Nephron (organoid): ENCODE data around the gene ACTN3.

Experiments
- H3K27ac Mint-ChIP-seq, 3 experiments: 2 replicates each; pipeline ENCODE4 v1.8.0; 2020; ENCODE audit warnings: mixed read lengths in 3 of 3, mild to moderate bottlenecking in 2 of 3, moderate library complexity in 1 of 3
- H3K27me3 Mint-ChIP-seq: 2 replicates; pipeline ENCODE4 v1.8.0; 2021; ENCODE audit warnings: low read depth, mild to moderate bottlenecking, moderate library complexity, mixed read lengths
- H3K36me3 Mint-ChIP-seq: 2 replicates; pipeline ENCODE4 v1.8.0; 2020; ENCODE audit warnings: low read depth, mixed read lengths
- H3K4me1 Mint-ChIP-seq: 2 replicates; pipeline ENCODE4 v1.8.0; 2020; ENCODE audit warnings: mixed read lengths
- H3K4me3 Mint-ChIP-seq, 3 experiments: 2 replicates each; pipeline ENCODE4 v1.8.0; 2020; ENCODE audit warnings: mild to moderate bottlenecking in 3 of 3, mixed read lengths in 3 of 3, moderate library complexity in 2 of 3
- H3K9me3 Mint-ChIP-seq: 2 replicates; pipeline ENCODE4 v1.8.0; 2020; ENCODE audit warnings: mixed read lengths
- TF ChIP-seq, protein P1 (sequence below), 3 experiments: fragments of 200-600 bp; sonication (generic); IDR thresholded peaks; one replicate each; pipeline ENCODE4 v1.5.0; 2021; ENCODE audit warnings: antibody characterized with exemption in 3 of 3; ENCODE audit not compliant: unreplicated experiment in 3 of 3

The ACTN3 gene

DNA sequence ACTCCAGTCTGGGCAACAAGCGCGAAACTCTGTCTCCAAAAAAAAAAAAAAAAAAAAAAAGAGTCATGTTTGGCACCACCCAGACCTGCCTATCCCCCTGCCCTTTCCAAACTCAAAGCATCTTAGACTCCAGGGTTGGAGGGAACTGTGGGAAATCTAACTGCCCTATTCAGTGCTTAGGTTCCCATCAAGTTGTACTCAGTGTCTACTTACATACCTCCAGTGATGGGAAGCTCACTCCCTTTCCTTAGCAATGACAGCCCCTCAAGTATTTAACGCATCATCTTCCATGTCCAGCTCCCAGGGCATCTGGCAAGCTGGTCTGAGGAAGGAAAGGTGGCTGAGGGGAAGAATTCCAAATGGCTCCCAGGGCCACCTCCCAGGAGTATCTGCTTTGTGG is 3.0 kb downstream of the ACTN3 start:
- Mint-ChIP-seq H3K36me3 (no peaks in the 10 kb centered on the region), H3K4me3 (no peak overlapping the region), H3K9me3 (no peaks in the 10 kb centered on the region), H3K27ac (no peak overlapping the region), H3K4me1 (peaks cover 33% of the 10 kb centered on the region), H3K27me3 (peaks cover 4% of the 10 kb centered on the region)
- TF ChIP-seq, protein P1, sequence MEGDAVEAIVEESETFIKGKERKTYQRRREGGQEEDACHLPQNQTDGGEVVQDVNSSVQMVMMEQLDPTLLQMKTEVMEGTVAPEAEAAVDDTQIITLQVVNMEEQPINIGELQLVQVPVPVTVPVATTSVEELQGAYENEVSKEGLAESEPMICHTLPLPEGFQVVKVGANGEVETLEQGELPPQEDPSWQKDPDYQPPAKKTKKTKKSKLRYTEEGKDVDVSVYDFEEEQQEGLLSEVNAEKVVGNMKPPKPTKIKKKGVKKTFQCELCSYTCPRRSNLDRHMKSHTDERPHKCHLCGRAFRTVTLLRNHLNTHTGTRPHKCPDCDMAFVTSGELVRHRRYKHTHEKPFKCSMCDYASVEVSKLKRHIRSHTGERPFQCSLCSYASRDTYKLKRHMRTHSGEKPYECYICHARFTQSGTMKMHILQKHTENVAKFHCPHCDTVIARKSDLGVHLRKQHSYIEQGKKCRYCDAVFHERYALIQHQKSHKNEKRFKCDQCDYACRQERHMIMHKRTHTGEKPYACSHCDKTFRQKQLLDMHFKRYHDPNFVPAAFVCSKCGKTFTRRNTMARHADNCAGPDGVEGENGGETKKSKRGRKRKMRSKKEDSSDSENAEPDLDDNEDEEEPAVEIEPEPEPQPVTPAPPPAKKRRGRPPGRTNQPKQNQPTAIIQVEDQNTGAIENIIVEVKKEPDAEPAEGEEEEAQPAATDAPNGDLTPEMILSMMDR (IDR thresholded peaks at IDR 0.05; ENCODE audit: unreplicated experiment in 3 of 3): no peak

DNA sequence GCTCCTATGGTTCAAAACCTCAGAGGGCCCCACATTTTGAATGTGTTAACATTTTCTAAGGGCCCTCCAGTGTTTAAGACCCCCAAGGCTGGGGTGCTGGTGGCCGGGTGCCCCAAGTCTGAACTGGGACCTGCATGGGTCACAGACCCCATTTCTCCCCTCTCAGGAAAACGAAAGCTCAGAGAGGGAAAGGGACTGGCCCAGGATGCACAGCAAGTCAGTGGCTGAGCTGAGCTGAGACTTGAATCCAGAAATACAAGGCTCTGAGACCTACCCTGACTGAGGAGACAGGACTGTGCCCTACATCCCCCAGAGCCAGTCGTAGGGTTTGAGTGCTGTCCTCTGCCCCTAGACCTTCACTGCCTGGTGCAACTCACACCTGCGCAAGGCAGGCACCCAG is 4.2 kb downstream of the ACTN3 start:
- Mint-ChIP-seq H3K27me3 (peaks cover 4% of the 10 kb centered on the region), H3K4me1 (peaks cover 27% of the 10 kb centered on the region), H3K27ac (no peak overlapping the region), H3K36me3 (no peaks in the 10 kb centered on the region), H3K9me3 (no peaks in the 10 kb centered on the region), H3K4me3 (no peak overlapping the region)
- TF ChIP-seq, protein P1 (IDR thresholded peaks at IDR 0.05; ENCODE audit: unreplicated experiment in 3 of 3): no peak

DNA sequence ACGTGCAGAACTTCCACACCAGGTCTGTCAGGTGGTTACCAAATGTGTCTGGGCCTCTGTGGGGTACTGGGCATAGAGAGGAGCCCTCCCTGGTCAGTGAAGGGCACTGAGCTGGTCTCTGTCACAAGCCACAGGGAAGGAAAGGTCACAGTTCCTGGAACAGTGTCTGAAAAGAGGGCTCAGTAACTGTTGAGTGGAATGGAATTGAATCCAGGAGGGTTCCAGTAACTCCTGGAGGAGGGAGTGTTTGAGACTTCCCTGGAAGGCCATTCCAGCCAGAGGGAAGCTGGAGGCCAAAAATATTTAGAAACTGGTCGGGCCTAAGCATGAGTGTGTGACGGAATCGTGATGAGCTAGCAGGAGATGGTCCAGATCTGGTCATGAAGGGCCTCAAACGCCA is 7.9 kb downstream of the ACTN3 start:
- Mint-ChIP-seq H3K4me1 (no peaks in the 10 kb centered on the region), H3K9me3 (no peaks in the 10 kb centered on the region), H3K36me3 (no peaks in the 10 kb centered on the region), H3K27ac (no peak overlapping the region), H3K27me3 (no peaks in the 10 kb centered on the region), H3K4me3 (no peak overlapping the region)
- TF ChIP-seq, protein P1 (IDR thresholded peaks at IDR 0.05; ENCODE audit: unreplicated experiment in 3 of 3): no peak

DNA sequence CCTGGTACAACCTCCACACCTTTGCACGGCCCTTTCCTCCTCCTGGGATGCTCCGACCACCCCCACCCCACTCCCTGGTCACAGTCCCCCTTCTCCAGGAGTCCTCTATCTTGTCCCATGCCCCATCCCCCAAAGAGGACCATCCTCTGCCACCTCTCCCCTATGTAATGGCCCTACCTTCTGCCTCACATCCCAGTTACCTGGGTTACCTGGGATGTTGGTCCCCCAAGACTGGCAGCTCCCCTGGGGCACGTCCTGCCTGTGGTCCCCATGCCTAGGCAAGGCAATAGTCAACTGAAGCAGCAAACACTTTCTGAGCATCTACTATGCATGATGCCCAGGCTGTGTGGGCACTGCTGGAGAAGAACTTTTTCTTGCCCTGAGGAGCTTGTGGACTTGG is 8.7 kb downstream of the ACTN3 start:
- H3K36me3 Mint-ChIP-seq: no peaks in the 10 kb centered on the region
- H3K27me3 Mint-ChIP-seq: no peaks in the 10 kb centered on the region
- no peak overlapping the region for H3K4me3 Mint-ChIP-seq
- no peaks in the 10 kb centered on the region for H3K4me1 Mint-ChIP-seq
- TF ChIP-seq, protein P1 (IDR thresholded peaks at IDR 0.05; ENCODE audit: unreplicated experiment in 3 of 3): no peak
- H3K9me3 Mint-ChIP-seq: no peaks in the 10 kb centered on the region
- no peak overlapping the region for H3K27ac Mint-ChIP-seq

DNA sequence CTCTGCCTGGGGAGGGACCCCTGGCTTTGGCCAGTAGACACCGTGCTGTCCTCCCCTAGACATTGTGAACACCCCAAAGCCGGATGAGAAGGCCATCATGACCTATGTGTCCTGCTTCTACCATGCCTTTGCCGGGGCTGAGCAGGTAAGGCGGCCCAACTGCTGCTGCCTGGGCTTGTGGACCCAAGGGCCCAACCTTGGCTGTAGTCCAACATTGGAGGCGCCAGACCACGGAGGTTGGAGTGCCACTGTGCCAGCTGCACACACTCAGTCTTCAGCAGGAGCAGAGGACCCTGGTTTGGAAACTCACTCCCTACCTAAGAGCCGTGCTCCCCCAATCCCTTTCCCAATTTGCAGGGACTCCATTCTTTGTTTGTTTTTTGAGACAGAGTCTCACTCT is 9.4 kb downstream of the ACTN3 start:
- Mint-ChIP-seq H3K9me3 (no peaks in the 10 kb centered on the region), H3K36me3 (no peaks in the 10 kb centered on the region), H3K4me1 (no peaks in the 10 kb centered on the region), H3K27me3 (no peaks in the 10 kb centered on the region), H3K27ac (no peak overlapping the region), H3K4me3 (no peak overlapping the region)
- TF ChIP-seq, protein P1 (IDR thresholded peaks at IDR 0.05; ENCODE audit: unreplicated experiment in 3 of 3): no peak

DNA sequence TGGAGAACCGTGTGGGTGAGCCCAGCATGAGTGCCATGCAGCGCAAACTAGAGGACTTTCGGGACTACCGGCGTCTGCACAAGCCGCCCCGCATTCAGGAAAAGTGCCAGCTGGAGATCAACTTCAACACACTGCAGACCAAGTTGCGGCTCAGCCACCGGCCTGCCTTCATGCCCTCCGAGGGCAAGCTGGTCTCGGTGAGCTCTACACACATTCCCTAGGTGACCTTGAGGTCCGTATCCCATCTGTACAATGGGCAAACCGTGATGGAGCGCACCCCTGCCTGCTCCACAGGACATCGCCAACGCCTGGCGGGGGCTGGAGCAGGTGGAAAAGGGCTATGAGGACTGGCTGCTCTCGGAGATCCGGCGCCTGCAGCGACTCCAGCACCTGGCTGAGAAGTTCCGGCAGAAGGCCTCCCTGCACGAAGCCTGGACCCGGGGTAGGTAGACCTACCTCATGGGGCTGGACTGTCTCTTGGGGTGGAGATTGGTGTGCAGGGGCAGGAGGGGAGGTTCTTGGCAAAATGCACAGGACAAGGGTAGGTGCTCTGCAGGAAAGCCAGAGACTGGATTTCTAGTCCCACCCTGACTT is 11.1 kb downstream of the ACTN3 start:
- no peaks in the 10 kb centered on the region for H3K4me1 Mint-ChIP-seq
- no peaks in the 10 kb centered on the region for H3K27me3 Mint-ChIP-seq
- no peaks in the 10 kb centered on the region for H3K9me3 Mint-ChIP-seq
- no peak overlapping the region for H3K4me3 Mint-ChIP-seq
- TF ChIP-seq, protein P1 (IDR thresholded peaks at IDR 0.05; ENCODE audit: unreplicated experiment in 3 of 3): no peak
- no peaks in the 10 kb centered on the region for H3K36me3 Mint-ChIP-seq
- no peak overlapping the region for H3K27ac Mint-ChIP-seq
